Body of pancreas (tissue), 4 donors: Measurements from ENCODE around the gene MGMT. TPM values are rescaled to one million over a fixed set of nuclear protein-coding genes. Genes with fewer than 3 reads are reported as not detected.
"Not testable (repeated sequence)": the region's sequence is repeated elsewhere in the genome, so short reads cannot be mapped to it uniquely, and the experiment has no call there.

Experiments used
- ATAC-seq: fragments of 150-250 bp; one replicate; pipeline ENCODE4 v1.9.1; 2016
- DNase-seq, 4 donors: peaks; one replicate each; pipeline ENCODE4 v3.0.0-alpha.2; 2019
- H3K27ac ChIP-seq, 4 donors: fragments of 200-600 bp; sonication (generic); 1 replicate in 3 of 4; 2 replicates in 1 of 4; pipeline versions ENCODE4 v1.5.1 to v1.6.1; 2016 to 2019; ENCODE audit warnings: mild to moderate bottlenecking in 1 of 4, mixed read lengths in 1 of 4, moderate library complexity in 1 of 4
- H3K27me3 ChIP-seq, 2 donors: fragments of 200-600 bp; sonication (generic); one replicate each; pipeline ENCODE4 v1.6.0; 2016; ENCODE audit warnings: mild to moderate bottlenecking in 1 of 2
- H3K36me3 ChIP-seq, 2 donors: fragments of 200-600 bp; sonication (generic); replicated peaks in 1 of 2; 2 replicates each; pipeline ENCODE4 v1.5.1; 2016; ENCODE audit warnings: low read depth in 2 of 2; ENCODE audit not compliant: insufficient read depth in 1 of 2
- H3K4me1 ChIP-seq: fragments of 200-600 bp; sonication (generic); one replicate; pipeline ENCODE4 v1.6.0; 2016
- H3K4me3 ChIP-seq, 2 donors: fragments of 200-600 bp; sonication (generic); 1 replicate in 1 of 2; 2 replicates in 1 of 2; pipeline ENCODE4 v1.5.1; 2016 to 2019
- H3K9me3 ChIP-seq, 3 donors: fragments of 200-600 bp; sonication (generic); 1 replicate in 2 of 3; 2 replicates in 1 of 3; pipeline ENCODE4 v1.5.1; 2016
- POLR2A ChIP-seq, 3 donors: fragments of 450-650 bp; IDR thresholded peaks; one replicate each; pipeline ENCODE4 v1.6.1; 2016; ENCODE audit warnings: antibody characterized with exemption in 3 of 3, mild to moderate bottlenecking in 2 of 3
- WGBS, 2 donors: methylation state at CpG; one replicate each; pipeline ENCODE4 v1.1.5; 2017; 5-methylcytosine and 5-hydroxymethylcytosine counted together
- intact Hi-C: fragments of 100-400 bp; cut with DNase I; formaldehyde crosslinking; loops from one replicate; pipeline ENCODE4 v1.15.1; 2023
- total RNA-seq, 2 donors: library from RNA; depleted of rRNA; stranded (reverse); fragments of >200 nt; gene quantifications; one replicate each; pipeline ENCODE4 v1.1.0, GENCODE V29; 2016
- TF ChIP-seq, protein P1 (sequence below), 7 experiments: fragments of 450-650 bp in 4 of 7; fragments of 200-600 bp in 3 of 7; sonication (generic) in 3 of 7; IDR thresholded peaks; one replicate each; pipeline ENCODE4 v1.5.1; 2016 to 2019; ENCODE audit warnings: antibody characterized with exemption in 7 of 7

MGMT gene
- total RNA-seq, 2 donors from 2014 or later: 13.7 to 25.4 TPM

DNA sequence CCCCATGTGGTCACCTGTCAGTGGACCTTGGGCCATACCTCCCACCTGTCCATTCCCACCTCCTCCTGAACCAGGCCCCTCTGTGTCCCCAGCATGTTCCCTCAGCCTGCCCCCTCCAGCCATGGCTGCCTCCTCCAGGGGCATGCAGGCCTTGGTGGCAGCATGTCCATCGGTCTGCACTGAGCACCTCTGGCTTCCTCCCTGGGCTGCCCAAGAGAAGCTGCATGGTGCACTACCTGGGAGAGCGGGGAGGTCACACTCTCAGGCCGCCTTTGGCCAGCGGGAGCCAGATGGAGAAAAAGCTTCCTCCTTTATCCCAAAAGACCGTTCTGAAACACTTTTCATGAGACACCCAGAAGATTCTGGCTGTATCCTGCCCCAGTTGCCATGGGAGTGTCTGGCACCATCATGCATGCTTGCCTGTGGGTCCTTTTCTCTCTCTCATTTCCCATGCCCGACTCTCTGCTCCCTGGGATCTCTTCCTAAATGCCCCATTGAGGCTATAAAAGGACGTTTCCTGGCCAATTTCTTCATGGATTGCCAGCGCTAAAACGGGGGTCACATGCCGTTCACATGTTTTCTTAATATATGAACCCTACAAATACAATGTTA is 45.5 kb upstream of the MGMT start:
- Histone ChIP-seq H3K9me3 (no peaks in the 10 kb centered on the region), H3K4me3 (no peak overlapping the region), H3K4me1 (peaks cover 13% of the 10 kb centered on the region), H3K27ac (no peak overlapping the region), H3K36me3 (no peaks in the 10 kb centered on the region), H3K27me3 (no peaks in the 10 kb centered on the region)
- intact Hi-C loops: no loop called here
- DNase-seq (no peak), ATAC-seq (no peak)
- 90% methylated on average over 10 of the region's 10 CpGs for WGBS, 2 donors
- TF ChIP-seq POLR2A (IDR thresholded peaks at IDR 0.05): no peak
- TF ChIP-seq, protein P1, sequence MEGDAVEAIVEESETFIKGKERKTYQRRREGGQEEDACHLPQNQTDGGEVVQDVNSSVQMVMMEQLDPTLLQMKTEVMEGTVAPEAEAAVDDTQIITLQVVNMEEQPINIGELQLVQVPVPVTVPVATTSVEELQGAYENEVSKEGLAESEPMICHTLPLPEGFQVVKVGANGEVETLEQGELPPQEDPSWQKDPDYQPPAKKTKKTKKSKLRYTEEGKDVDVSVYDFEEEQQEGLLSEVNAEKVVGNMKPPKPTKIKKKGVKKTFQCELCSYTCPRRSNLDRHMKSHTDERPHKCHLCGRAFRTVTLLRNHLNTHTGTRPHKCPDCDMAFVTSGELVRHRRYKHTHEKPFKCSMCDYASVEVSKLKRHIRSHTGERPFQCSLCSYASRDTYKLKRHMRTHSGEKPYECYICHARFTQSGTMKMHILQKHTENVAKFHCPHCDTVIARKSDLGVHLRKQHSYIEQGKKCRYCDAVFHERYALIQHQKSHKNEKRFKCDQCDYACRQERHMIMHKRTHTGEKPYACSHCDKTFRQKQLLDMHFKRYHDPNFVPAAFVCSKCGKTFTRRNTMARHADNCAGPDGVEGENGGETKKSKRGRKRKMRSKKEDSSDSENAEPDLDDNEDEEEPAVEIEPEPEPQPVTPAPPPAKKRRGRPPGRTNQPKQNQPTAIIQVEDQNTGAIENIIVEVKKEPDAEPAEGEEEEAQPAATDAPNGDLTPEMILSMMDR (IDR thresholded peaks at IDR 0.05): no peak

DNA sequence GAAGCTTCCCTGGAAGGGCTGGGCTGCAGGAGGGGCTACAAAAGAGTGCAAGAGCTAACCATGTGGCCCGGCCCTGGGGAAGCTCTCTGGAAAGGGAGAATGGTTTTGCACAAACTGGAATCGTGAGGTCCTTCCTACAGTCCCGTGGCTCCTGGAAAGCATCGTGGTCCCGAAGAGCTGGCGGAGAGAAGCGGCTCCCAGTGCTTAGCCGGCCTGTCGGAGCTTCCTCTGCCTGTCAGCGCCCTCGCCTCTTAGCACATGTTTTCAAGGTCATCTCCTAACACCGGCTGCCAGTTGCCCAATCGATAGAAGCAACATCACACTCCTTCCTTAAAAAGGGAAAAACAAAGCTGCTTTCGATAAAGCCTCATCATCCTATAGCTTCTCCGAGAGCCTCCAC is 42.1 kb upstream of the MGMT start:
- intact Hi-C loops: no loop called here
- Histone ChIP-seq H3K27ac (no peak overlapping the region), H3K36me3 (no peaks in the 10 kb centered on the region), H3K4me3 (no peak overlapping the region), H3K4me1 (peaks cover 17% of the 10 kb centered on the region), H3K9me3 (no peaks in the 10 kb centered on the region), H3K27me3 (no peaks in the 10 kb centered on the region)
- WGBS, 2 donors: 44 to 62% methylated on average over 15 of the region's 15 CpGs
- peak; percentile 23 to 36 (median 31) for DNase-seq
- ATAC-seq: no peak
- no peak for TF ChIP-seq POLR2A (IDR thresholded peaks at IDR 0.05)
- TF ChIP-seq, protein P1 (IDR thresholded peaks at IDR 0.05): no peak

DNA sequence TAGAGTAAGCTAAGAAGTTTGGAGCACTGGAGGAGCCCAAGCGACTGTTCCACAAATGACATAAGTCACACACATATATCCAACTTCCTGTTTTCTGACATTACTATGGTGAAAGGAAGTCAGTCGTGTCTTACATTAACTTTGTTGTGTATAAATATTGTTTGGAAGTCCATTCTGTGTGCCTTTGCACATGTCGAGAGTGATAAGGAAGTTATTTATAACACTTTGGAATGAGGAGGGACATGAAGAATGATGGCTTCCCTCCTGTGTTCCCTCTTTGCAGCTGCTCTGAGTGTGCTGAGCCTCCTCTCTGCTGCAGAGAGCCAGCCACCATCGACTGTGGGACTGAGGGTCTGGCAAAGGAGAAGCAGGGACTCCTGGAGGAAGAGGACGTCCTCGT is 40.4 kb upstream of the MGMT start:
- no peak overlapping the region for H3K27ac ChIP-seq
- no peaks in the 10 kb centered on the region for H3K36me3 ChIP-seq
- H3K27me3 ChIP-seq: no peaks in the 10 kb centered on the region
- DNase-seq (no peak), ATAC-seq (no peak)
- 24 to 37% methylated on average over 6 of the region's 6 CpGs for WGBS, 2 donors
- intact Hi-C loops: no loop called here
- no peak for TF ChIP-seq POLR2A (IDR thresholded peaks at IDR 0.05)
- TF ChIP-seq, protein P1 (IDR thresholded peaks at IDR 0.05): no peak
- H3K4me1 ChIP-seq: peaks cover 17% of the 10 kb centered on the region
- no peaks in the 10 kb centered on the region for H3K9me3 ChIP-seq
- H3K4me3 ChIP-seq: no peak overlapping the region

DNA sequence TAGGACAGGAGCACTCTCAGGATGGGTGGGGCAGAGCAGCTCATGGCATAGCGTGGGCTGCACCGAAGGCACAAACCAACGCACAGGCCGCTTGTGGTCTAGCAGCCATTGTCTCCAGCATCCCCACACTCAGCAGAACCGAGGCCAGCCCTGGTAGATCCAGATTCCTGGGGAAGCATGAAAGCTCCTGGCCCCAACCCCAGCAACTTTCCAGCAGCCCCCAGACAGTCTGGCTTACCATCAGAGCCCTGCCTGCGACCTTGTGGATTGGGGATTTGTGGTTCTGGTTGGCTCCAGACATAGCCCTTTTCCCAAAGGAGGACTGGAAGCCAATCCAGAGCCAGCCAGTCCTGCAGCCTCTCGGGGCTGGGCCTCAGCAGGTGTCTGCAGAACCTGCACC is 33.8 kb upstream of the MGMT start:
- H3K4me3 ChIP-seq: no peak overlapping the region
- H3K27ac ChIP-seq: no peak overlapping the region
- DNase-seq (no peak), ATAC-seq (no peak)
- no peaks in the 10 kb centered on the region for H3K9me3 ChIP-seq
- intact Hi-C loops: no loop called here
- TF ChIP-seq POLR2A (IDR thresholded peaks at IDR 0.05): no peak
- TF ChIP-seq, protein P1 (IDR thresholded peaks at IDR 0.05): no peak
- H3K27me3 ChIP-seq: no peaks in the 10 kb centered on the region
- H3K4me1 ChIP-seq: no peaks in the 10 kb centered on the region
- no peaks in the 10 kb centered on the region for H3K36me3 ChIP-seq
- WGBS, 2 donors: 52 to 84% methylated on average over 3 to 7 of the region's 7 CpGs

DNA sequence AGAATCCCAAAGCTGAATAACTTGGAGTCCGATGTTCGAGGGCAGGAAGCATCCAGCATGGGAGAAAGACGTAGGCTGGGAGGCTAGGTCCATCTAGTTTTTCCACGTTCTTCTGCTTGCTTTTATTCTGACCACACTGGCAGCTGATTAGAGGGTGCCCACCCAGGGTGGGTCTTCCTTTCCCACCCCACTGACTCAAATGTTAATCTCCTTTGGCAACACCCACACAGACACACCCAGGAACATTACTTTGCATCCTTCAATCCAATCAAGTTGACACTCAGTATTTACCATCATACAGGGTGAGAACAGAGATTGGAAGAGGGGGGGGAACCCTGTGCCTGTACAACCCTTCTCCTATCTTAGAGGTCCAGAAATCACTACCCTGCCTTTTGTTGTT is 31.3 kb upstream of the MGMT start:
- H3K36me3 ChIP-seq, H3K27ac ChIP-seq, H3K4me3 ChIP-seq, H3K9me3 ChIP-seq, H3K27me3 ChIP-seq, intact Hi-C loops, H3K4me1 ChIP-seq, DNase-seq, ATAC-seq: not testable (repeated sequence)
- 77 to 87% methylated on average over 4 of the region's 4 CpGs for WGBS, 2 donors
